Measurements from ENCODE around the gene MEPCE.

Gene MEPCE

GRCh38 chr7:100407285-100408180 is 22.1 kb upstream of the MEPCE start:
- H3K4me3 ChIP-seq (ENCODE audit: low read depth, low read length), result no peak overlapping the region
- in situ Hi-C loops (cut with HindIII; ENCODE audit: low sequenced_read_pairs), result no loop called here
- TF ChIP-seq, protein P1, sequence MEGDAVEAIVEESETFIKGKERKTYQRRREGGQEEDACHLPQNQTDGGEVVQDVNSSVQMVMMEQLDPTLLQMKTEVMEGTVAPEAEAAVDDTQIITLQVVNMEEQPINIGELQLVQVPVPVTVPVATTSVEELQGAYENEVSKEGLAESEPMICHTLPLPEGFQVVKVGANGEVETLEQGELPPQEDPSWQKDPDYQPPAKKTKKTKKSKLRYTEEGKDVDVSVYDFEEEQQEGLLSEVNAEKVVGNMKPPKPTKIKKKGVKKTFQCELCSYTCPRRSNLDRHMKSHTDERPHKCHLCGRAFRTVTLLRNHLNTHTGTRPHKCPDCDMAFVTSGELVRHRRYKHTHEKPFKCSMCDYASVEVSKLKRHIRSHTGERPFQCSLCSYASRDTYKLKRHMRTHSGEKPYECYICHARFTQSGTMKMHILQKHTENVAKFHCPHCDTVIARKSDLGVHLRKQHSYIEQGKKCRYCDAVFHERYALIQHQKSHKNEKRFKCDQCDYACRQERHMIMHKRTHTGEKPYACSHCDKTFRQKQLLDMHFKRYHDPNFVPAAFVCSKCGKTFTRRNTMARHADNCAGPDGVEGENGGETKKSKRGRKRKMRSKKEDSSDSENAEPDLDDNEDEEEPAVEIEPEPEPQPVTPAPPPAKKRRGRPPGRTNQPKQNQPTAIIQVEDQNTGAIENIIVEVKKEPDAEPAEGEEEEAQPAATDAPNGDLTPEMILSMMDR (IDR thresholded peaks at IDR 0.05; ENCODE audit: low read depth, low read length, missing control alignments), result peak; percentile 74
- peak; percentile 64 for DNase-seq (ENCODE audit: low read depth)

- TF ChIP-seq, protein P1 (IDR thresholded peaks at IDR 0.05; ENCODE audit: low read depth, low read length, missing control alignments), result no peak
- no peak for DNase-seq (ENCODE audit: low read depth)
- H3K4me3 ChIP-seq (ENCODE audit: low read depth, low read length), result no peak overlapping the region
- in situ Hi-C loops (cut with HindIII; ENCODE audit: low sequenced_read_pairs), result loop anchor here (5.0 kb wide), 1 partner anchor 64 kb away; no protein-coding TSS in a partner anchor
Measured at GRCh38 chr7:100411101-100411500, 18.5 kb upstream of the MEPCE start.

- TF ChIP-seq, protein P1 (IDR thresholded peaks at IDR 0.05; ENCODE audit: low read depth, low read length, missing control alignments), result no peak
- DNase-seq (ENCODE audit: low read depth), result no peak
- H3K4me3 ChIP-seq (ENCODE audit: low read depth, low read length), result no peak overlapping the region
- in situ Hi-C loops (cut with HindIII; ENCODE audit: low sequenced_read_pairs), result loop anchor here (5.0 kb wide), 1 partner anchor 66 kb away; no protein-coding TSS in a partner anchor
Measured at GRCh38 chr7:100413346-100413745, 16.3 kb upstream of the MEPCE start.

- H3K4me3 ChIP-seq (ENCODE audit: low read depth, low read length), result no peak overlapping the region
- in situ Hi-C loops (cut with HindIII; ENCODE audit: low sequenced_read_pairs), result loop anchor here (5.0 kb wide), 1 partner anchor 67 kb away; no protein-coding TSS in a partner anchor
- TF ChIP-seq, protein P1 (IDR thresholded peaks at IDR 0.05; ENCODE audit: low read depth, low read length, missing control alignments), result no peak
- no peak for DNase-seq (ENCODE audit: low read depth)
Measured at GRCh38 chr7:100413889-100414288, 15.7 kb upstream of the MEPCE start.

- in situ Hi-C loops (cut with HindIII; ENCODE audit: low sequenced_read_pairs), result no loop called here
- DNase-seq (ENCODE audit: low read depth), result no peak
- no peak overlapping the region for H3K4me3 ChIP-seq (ENCODE audit: low read depth, low read length)
- TF ChIP-seq, protein P1 (IDR thresholded peaks at IDR 0.05; ENCODE audit: low read depth, low read length, missing control alignments), result no peak
Measured at GRCh38 chr7:100415448-100415847, 14.2 kb upstream of the MEPCE start.

GRCh38 chr7:100418930-100419659 is 10.5 kb upstream of the MEPCE start:
- TF ChIP-seq, protein P1 (IDR thresholded peaks at IDR 0.05; ENCODE audit: low read depth, low read length, missing control alignments), result no peak
- no peak overlapping the region for H3K4me3 ChIP-seq (ENCODE audit: low read depth, low read length)
- in situ Hi-C loops (cut with HindIII; ENCODE audit: low sequenced_read_pairs), result no loop called here
- DNase-seq (ENCODE audit: low read depth), result no peak
